ENCODE measurements around the gene CANX.
"Not testable (repeated sequence)": the region's sequence is repeated elsewhere in the genome, so short reads cannot be mapped to it uniquely, and the experiment has no call there.

Gene CANX

GRCh38 chr5:179694561-179694960, 4.2 kb upstream of the CANX start:
- no peaks in the 10 kb centered on the region for H3K27me3 ChIP-seq (ENCODE audit: insufficient read depth, low read length, poor library complexity, severe bottlenecking)
- no peaks in the 10 kb centered on the region for H3K36me3 ChIP-seq (ENCODE audit: insufficient read depth, low read length)
- peaks cover 2% of the 10 kb centered on the region for H4K20me1 ChIP-seq (ENCODE audit: insufficient read depth, low read length, poor library complexity, severe bottlenecking)
- no peaks in the 10 kb centered on the region for H3K9me2 ChIP-seq (replicated peaks; ENCODE audit: low read depth, low read length)
- H3K4me2 ChIP-seq (ENCODE audit: low read depth, low read length, poor library complexity, severe bottlenecking) = no peak overlapping the region
- no peaks in the 10 kb centered on the region for H3F3A ChIP-seq (ENCODE audit: low read depth)
- no peaks in the 10 kb centered on the region for H3K9me3 ChIP-seq (ENCODE audit: insufficient read depth, low read depth, low read length)
- H3K79me2 ChIP-seq (ENCODE audit: insufficient read depth, low read length) = peaks cover 14% of the 10 kb centered on the region
- no peak overlapping the region for H2AFZ ChIP-seq (ENCODE audit: low read length)
- peaks cover 8% of the 10 kb centered on the region for H3K4me1 ChIP-seq (ENCODE audit: insufficient read depth, low read length, poor library complexity, severe bottlenecking)
- no peak for TF ChIP-seq EZH2phosphoT487 (IDR thresholded peaks at IDR 0.05; ENCODE audit: borderline replicate concordance)
- TF ChIP-seq, protein P1, sequence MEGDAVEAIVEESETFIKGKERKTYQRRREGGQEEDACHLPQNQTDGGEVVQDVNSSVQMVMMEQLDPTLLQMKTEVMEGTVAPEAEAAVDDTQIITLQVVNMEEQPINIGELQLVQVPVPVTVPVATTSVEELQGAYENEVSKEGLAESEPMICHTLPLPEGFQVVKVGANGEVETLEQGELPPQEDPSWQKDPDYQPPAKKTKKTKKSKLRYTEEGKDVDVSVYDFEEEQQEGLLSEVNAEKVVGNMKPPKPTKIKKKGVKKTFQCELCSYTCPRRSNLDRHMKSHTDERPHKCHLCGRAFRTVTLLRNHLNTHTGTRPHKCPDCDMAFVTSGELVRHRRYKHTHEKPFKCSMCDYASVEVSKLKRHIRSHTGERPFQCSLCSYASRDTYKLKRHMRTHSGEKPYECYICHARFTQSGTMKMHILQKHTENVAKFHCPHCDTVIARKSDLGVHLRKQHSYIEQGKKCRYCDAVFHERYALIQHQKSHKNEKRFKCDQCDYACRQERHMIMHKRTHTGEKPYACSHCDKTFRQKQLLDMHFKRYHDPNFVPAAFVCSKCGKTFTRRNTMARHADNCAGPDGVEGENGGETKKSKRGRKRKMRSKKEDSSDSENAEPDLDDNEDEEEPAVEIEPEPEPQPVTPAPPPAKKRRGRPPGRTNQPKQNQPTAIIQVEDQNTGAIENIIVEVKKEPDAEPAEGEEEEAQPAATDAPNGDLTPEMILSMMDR (conservative IDR thresholded peaks at IDR 0.05; ENCODE audit: low read length) = no peak
- no peak overlapping the region for H3K9ac ChIP-seq (ENCODE audit: low read depth, low read length, poor library complexity, severe bottlenecking)
- no peak overlapping the region for H3K4me3 ChIP-seq (ENCODE audit: low read length, poor library complexity, severe bottlenecking)

GRCh38 chr5:179696603-179697002, 2.2 kb upstream of the CANX start:
- Histone ChIP-seq H3F3A (ENCODE audit: low read depth) (no peaks in the 10 kb centered on the region), H3K27me3 (ENCODE audit: insufficient read depth, low read length, poor library complexity, severe bottlenecking) (no peaks in the 10 kb centered on the region), H3K79me2 (ENCODE audit: insufficient read depth, low read length) (peaks cover 34% of the 10 kb centered on the region), H4K20me1 (ENCODE audit: insufficient read depth, low read length, poor library complexity, severe bottlenecking) (peaks cover 16% of the 10 kb centered on the region), H3K9me3 (ENCODE audit: insufficient read depth, low read depth, low read length) (no peaks in the 10 kb centered on the region), H3K4me3 (ENCODE audit: low read length, poor library complexity, severe bottlenecking) (no peak overlapping the region), H3K4me1 (ENCODE audit: insufficient read depth, low read length, poor library complexity, severe bottlenecking) (peaks cover 8% of the 10 kb centered on the region), H2AFZ (ENCODE audit: low read length) (no peak overlapping the region), H3K4me2 (ENCODE audit: low read depth, low read length, poor library complexity, severe bottlenecking) (peak overlapping the region; percentile 61), H3K9ac (ENCODE audit: low read depth, low read length, poor library complexity, severe bottlenecking) (peak overlapping the region; percentile 81), H3K9me2 (replicated peaks; ENCODE audit: low read depth, low read length) (no peaks in the 10 kb centered on the region), H3K36me3 (ENCODE audit: insufficient read depth, low read length) (no peaks in the 10 kb centered on the region)
- no peak for TF ChIP-seq EZH2phosphoT487 (IDR thresholded peaks at IDR 0.05; ENCODE audit: borderline replicate concordance)
- TF ChIP-seq, protein P1 (conservative IDR thresholded peaks at IDR 0.05; ENCODE audit: low read length) = no peak

DNA sequence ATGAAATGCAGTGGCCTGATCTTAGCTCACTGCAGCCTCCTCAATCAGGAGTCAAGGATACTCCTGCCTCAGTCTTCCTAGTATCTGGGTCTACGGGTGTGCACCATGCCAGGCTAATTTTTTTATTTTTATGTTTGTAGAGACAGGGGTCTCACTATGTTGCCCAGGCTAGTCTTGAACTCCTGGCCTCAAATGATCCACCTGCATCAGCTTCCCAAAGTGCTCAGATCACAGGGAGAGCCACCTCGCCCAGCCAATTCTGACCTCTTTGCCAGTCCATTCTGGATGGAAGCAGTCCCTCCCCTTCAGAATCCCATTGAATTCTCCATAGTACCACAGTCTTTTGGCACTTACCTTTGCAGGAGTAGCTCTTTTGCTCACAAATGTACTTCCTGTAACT, 1.7 kb upstream of the CANX start:
- Histone ChIP-seq H3K9me3 (ENCODE audit: insufficient read depth, low read depth, low read length) (no peaks in the 10 kb centered on the region), H3K27me3 (ENCODE audit: insufficient read depth, low read length, poor library complexity, severe bottlenecking) (no peaks in the 10 kb centered on the region), H3K4me2 (ENCODE audit: low read depth, low read length, poor library complexity, severe bottlenecking) (peak overlapping the region; percentile 61), H2AFZ (ENCODE audit: low read length) (no peak overlapping the region), H3K9me2 (replicated peaks; ENCODE audit: low read depth, low read length) (no peaks in the 10 kb centered on the region), H3K79me2 (ENCODE audit: insufficient read depth, low read length) (peaks cover 39% of the 10 kb centered on the region), H3K36me3 (ENCODE audit: insufficient read depth, low read length) (no peaks in the 10 kb centered on the region), H3K9ac (ENCODE audit: low read depth, low read length, poor library complexity, severe bottlenecking) (peak overlapping the region; percentile 81), H3K4me3 (ENCODE audit: low read length, poor library complexity, severe bottlenecking) (peak overlapping the region; percentile 80), H4K20me1 (ENCODE audit: insufficient read depth, low read length, poor library complexity, severe bottlenecking) (peaks cover 16% of the 10 kb centered on the region), H3F3A (ENCODE audit: low read depth) (no peaks in the 10 kb centered on the region), H3K4me1 (ENCODE audit: insufficient read depth, low read length, poor library complexity, severe bottlenecking) (peaks cover 8% of the 10 kb centered on the region)
- TF ChIP-seq EZH2phosphoT487 (IDR thresholded peaks at IDR 0.05; ENCODE audit: borderline replicate concordance) = no peak
- TF ChIP-seq, protein P1 (conservative IDR thresholded peaks at IDR 0.05; ENCODE audit: low read length) = no peak

GRCh38 chr5:179697543-179697942, 1.2 kb upstream of the CANX start:
- H3K9me3 ChIP-seq (ENCODE audit: insufficient read depth, low read depth, low read length); H3K36me3 ChIP-seq (ENCODE audit: insufficient read depth, low read length); H3K4me1 ChIP-seq (ENCODE audit: insufficient read depth, low read length, poor library complexity, severe bottlenecking); H3K27me3 ChIP-seq (ENCODE audit: insufficient read depth, low read length, poor library complexity, severe bottlenecking); H3F3A ChIP-seq (ENCODE audit: low read depth); H3K9me2 ChIP-seq (replicated peaks; ENCODE audit: low read depth, low read length): not testable (repeated sequence)
- H4K20me1 ChIP-seq (ENCODE audit: insufficient read depth, low read length, poor library complexity, severe bottlenecking) = peaks cover 16% of the 10 kb centered on the region
- peak overlapping the region; percentile 88; the same call in 1 of the 2 replicates for H2AFZ ChIP-seq (ENCODE audit: low read length)
- H3K4me2 ChIP-seq (ENCODE audit: low read depth, low read length, poor library complexity, severe bottlenecking) = peak overlapping the region; percentile 61
- H3K79me2 ChIP-seq (ENCODE audit: insufficient read depth, low read length) = peaks cover 43% of the 10 kb centered on the region
- H3K9ac ChIP-seq (ENCODE audit: low read depth, low read length, poor library complexity, severe bottlenecking) = peak overlapping the region; percentile 81
- peak overlapping the region; percentile 80 for H3K4me3 ChIP-seq (ENCODE audit: low read length, poor library complexity, severe bottlenecking)

Data from Loucy (cell line).